Mesothelial cell of epicardium (in vitro differentiated cells): ENCODE measurements around the gene TOMM20. TPM values are rescaled to one million over a fixed set of nuclear protein-coding genes. Genes with fewer than 3 reads are reported as not detected.
A peak's percentile ranks its signal among the peaks of the same experiment; 100 is the strongest.
"Not testable (repeated sequence)": the region's sequence is repeated elsewhere in the genome, so short reads cannot be mapped to it uniquely, and the experiment has no call there.

Experiments
- DNase-seq, 2 experiments: peaks; one replicate each; pipeline ENCODE4 v3.0.0; 2021; ENCODE audit warnings: low spot score in 2 of 2; ENCODE audit not compliant: unreplicated experiment in 2 of 2
- H3K27ac Mint-ChIP-seq: 2 replicates; pipeline ENCODE4 v1.8.0; 2021; ENCODE audit warnings: mixed read lengths
- H3K27me3 Mint-ChIP-seq: 2 replicates; pipeline ENCODE4 v1.8.0; 2021; ENCODE audit warnings: low read depth, mixed read lengths
- H3K36me3 Mint-ChIP-seq: 2 replicates; pipeline ENCODE4 v1.8.0; 2021; ENCODE audit warnings: mixed read lengths
- H3K4me1 Mint-ChIP-seq: 2 replicates; pipeline ENCODE4 v1.8.0; 2021; ENCODE audit warnings: mixed read lengths
- H3K4me3 Mint-ChIP-seq: 2 replicates; pipeline ENCODE4 v1.8.0; 2021; ENCODE audit warnings: mild to moderate bottlenecking, moderate library complexity, mixed read lengths
- H3K9me3 Mint-ChIP-seq: 2 replicates; pipeline ENCODE4 v1.8.0; 2021; ENCODE audit warnings: mixed read lengths
- CTCF ChIP-seq: fragments of 200-600 bp; sonication (generic); IDR thresholded peaks from one replicate; pipeline ENCODE4 v1.5.0; 2021; ENCODE audit warnings: antibody characterized with exemption; ENCODE audit not compliant: unreplicated experiment
- total RNA-seq: library from RNA; stranded (reverse); gene quantifications from 3 replicates; pipeline ENCODE4 v1.2.1, GENCODE V29; 2021

TOMM20 gene
- total RNA-seq, 1 donor from 2014 or later, result 166 TPM

- H3K27ac Mint-ChIP-seq, result no peak overlapping the region
- H3K27me3 Mint-ChIP-seq, result no peaks in the 10 kb centered on the region
- H3K4me3 Mint-ChIP-seq, result peak overlapping the region; percentile 60
- H3K9me3 Mint-ChIP-seq, result no peaks in the 10 kb centered on the region
- peaks cover 17% of the 10 kb centered on the region for H3K4me1 Mint-ChIP-seq
- peak in 1 of 2 experiments; percentile 49 for DNase-seq
- H3K36me3 Mint-ChIP-seq, result no peaks in the 10 kb centered on the region
- TF ChIP-seq CTCF, result no peak
Measured at GRCh38 chr1:235093013-235093695, 35.5 kb downstream of the TOMM20 start.

- not testable (repeated sequence) for H3K9me3 Mint-ChIP-seq, H3K36me3 Mint-ChIP-seq, H3K27ac Mint-ChIP-seq, DNase-seq, H3K27me3 Mint-ChIP-seq, H3K4me3 Mint-ChIP-seq
- H3K4me1 Mint-ChIP-seq, result peaks cover 17% of the 10 kb centered on the region
Measured at GRCh38 chr1:235092415-235092814, 36.2 kb downstream of the TOMM20 start.

GRCh38 chr1:235092045-235092406 lies 36.6 kb downstream of the TOMM20 start:
- H3K27me3 Mint-ChIP-seq, H3K27ac Mint-ChIP-seq, H3K9me3 Mint-ChIP-seq, DNase-seq, H3K36me3 Mint-ChIP-seq, H3K4me3 Mint-ChIP-seq: not testable (repeated sequence)
- peaks cover 17% of the 10 kb centered on the region for H3K4me1 Mint-ChIP-seq

- H3K27ac Mint-ChIP-seq, DNase-seq, H3K9me3 Mint-ChIP-seq, H3K36me3 Mint-ChIP-seq, H3K4me3 Mint-ChIP-seq, H3K27me3 Mint-ChIP-seq: not testable (repeated sequence)
- H3K4me1 Mint-ChIP-seq, result peaks cover 17% of the 10 kb centered on the region
Measured at GRCh38 chr1:235091319-235092044, 37.2 kb downstream of the TOMM20 start.

GRCh38 chr1:235090406-235091069 lies 38.1 kb downstream of the TOMM20 start:
- H3K9me3 Mint-ChIP-seq, result no peaks in the 10 kb centered on the region
- no peaks in the 10 kb centered on the region for H3K36me3 Mint-ChIP-seq
- H3K4me3 Mint-ChIP-seq, result peak overlapping the region; percentile 7
- H3K4me1 Mint-ChIP-seq, result peaks cover 17% of the 10 kb centered on the region
- DNase-seq, result no peak
- no peak for TF ChIP-seq CTCF
- peak overlapping the region; percentile 23 for H3K27ac Mint-ChIP-seq
- no peaks in the 10 kb centered on the region for H3K27me3 Mint-ChIP-seq

GRCh38 chr1:235088907-235089306 lies 39.7 kb downstream of the TOMM20 start:
- Mint-ChIP-seq H3K27ac (no peak overlapping the region), H3K27me3 (no peaks in the 10 kb centered on the region)

More at GRCh38 chr1:235088907-235089306, 39.7 kb downstream of the TOMM20 start:
- Mint-ChIP-seq H3K4me1 (peaks cover 18% of the 10 kb centered on the region), H3K9me3 (no peaks in the 10 kb centered on the region), H3K36me3 (no peaks in the 10 kb centered on the region), H3K4me3 (no peak overlapping the region)
- no peak for DNase-seq
- no peak for TF ChIP-seq CTCF
